ENCODE data around the gene SLC12A9.
"Not testable (repeated sequence)": the region's sequence is repeated elsewhere in the genome, so short reads cannot be mapped to it uniquely, and the experiment has no call there.

The SLC12A9 gene, protein sequence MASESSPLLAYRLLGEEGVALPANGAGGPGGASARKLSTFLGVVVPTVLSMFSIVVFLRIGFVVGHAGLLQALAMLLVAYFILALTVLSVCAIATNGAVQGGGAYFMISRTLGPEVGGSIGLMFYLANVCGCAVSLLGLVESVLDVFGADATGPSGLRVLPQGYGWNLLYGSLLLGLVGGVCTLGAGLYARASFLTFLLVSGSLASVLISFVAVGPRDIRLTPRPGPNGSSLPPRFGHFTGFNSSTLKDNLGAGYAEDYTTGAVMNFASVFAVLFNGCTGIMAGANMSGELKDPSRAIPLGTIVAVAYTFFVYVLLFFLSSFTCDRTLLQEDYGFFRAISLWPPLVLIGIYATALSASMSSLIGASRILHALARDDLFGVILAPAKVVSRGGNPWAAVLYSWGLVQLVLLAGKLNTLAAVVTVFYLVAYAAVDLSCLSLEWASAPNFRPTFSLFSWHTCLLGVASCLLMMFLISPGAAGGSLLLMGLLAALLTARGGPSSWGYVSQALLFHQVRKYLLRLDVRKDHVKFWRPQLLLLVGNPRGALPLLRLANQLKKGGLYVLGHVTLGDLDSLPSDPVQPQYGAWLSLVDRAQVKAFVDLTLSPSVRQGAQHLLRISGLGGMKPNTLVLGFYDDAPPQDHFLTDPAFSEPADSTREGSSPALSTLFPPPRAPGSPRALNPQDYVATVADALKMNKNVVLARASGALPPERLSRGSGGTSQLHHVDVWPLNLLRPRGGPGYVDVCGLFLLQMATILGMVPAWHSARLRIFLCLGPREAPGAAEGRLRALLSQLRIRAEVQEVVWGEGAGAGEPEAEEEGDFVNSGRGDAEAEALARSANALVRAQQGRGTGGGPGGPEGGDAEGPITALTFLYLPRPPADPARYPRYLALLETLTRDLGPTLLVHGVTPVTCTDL

DNA sequence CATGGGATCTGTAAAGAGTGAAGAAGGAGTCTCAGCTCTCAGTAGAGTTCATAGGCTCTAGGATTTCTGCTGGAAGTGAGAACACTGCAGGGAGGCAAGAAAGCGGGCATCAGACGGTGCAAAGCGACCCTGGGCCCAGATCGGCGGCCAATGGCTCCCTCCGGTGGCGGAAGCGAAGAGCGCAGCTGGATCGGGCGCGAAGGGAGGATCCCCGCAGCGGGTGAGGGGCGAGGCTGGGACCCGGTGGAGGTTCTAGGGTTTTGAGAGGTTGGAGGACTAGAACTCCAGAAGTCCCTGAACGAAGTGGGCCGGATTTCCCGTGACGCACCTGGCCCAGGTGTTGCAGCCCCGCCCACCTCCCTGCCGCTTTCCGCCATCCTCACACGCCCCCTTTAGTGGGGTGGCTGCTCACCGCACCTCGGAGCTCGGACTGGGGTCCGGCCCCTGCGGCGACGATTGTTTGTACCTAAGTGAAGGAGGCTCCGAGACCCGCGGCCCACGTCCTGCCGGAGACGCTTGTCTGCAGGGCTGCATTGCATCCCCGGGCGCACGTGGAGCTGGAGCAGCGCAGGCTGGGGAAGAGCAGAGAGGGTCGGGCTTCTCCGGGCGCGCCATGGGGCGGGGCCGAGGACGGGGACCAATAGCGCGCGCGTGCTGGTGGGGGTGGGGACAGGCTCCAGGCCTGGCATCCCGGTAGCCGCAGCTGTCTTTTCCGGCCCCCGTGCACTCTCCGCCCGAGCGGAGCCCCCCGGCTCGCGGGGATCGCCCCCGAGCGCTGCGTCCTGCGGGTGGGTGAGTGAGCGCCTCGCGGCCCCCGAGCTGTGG is at the start of gene SLC12A9:
Gene SLC12A9, plus strand, starts transcription at position 666 of the 825 bp plus-strand sequence. CDS start 1,485 bp downstream, outside the sequence.
- DNase-seq = peak; percentile 96

DNA sequence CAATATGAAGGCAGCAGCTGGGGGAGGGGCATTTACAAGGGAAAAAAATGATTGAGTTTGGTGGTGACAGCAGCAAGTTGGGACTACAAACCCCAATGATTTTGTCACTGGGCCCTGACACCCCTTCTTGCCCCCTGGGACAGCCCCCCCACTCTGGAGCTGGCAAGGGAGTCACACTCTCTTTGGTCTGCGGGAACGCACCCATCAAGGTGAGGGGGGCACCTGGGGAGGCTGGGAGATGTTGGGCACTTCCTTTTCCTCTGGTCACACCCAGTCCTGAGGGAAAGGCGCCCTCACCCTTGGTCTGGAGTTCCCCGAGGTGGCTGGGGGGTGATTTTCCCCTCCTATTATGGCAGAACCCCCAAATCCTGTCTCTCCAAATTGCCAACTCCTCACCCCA is 49.6 kb upstream of the SLC12A9 start:
- no peak for DNase-seq

DNA sequence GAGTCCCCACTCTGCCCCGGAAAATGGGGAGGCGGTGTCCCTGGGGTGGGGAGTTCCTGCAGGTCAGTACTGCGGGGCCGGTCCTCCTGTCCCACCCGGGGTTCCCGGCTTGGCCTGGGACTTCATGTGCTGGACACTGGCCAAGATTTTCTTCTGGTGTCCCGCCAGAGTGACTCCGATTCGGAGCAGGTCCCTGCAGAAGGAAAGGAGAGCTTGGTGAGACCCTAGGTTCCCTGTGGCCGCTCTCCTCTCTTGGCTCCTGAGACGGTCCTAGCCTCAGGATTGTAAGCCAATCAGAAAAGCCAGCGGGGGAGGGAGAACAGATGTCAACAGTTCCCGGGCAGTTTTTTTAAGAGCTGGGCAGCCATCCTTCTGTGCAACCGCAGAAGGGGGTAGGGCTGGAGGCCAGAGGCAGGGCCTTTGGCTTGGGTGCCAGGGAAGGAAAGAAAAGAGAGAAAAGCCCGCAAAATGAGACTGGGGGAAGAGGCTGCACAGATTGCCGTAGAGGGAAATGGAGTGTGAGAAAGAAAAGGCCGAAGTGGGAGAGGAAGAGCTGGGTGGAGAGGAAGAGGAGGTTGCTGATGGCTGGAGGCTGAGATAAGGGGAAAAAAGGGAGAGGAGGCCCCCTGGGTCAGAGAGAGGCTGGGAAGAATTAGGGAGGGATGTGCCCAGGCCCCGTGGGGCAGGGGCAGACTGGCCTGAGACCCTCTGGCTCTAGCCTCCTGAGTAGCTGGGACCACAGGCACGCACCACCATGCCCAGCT is 48.9 kb upstream of the SLC12A9 start:
- peak; percentile 99 for DNase-seq

DNA sequence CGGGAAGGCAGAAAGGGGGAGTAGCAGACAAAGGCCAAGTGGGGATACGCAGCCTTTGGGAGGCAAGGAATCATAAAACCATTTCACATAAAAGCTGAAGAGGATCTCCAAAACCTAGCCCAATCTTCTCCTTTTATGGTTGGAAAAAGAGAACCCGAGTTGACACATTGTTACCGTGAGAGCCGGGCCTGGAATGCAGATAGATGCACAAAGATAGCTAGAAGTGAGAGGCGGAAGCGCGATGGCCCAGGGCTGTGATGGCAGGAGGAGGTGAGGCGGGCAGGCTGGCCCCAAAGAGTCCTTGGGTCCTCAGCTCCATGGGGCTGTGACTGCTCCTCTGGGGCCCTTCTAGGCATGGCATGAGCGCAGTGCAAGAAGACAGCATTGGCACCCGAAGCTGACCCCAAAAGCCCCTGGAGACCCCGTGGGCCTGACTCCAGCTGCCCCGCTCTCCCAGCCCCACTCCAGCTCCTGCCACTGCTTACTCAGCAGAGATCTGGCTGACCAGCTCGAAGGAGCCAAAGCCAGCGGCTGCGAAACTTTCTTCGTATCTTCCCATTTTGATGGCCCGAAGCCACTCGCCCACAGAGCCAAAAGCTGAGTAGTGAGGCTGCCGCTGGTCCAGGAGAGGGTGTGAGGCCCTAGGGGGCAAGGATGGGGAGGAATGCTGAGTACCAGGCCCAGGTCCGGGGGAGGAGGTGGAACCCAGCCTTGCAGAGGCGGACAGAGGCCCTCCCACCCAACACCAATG is 47.7 kb upstream of the SLC12A9 start:
- no peak for DNase-seq

DNA sequence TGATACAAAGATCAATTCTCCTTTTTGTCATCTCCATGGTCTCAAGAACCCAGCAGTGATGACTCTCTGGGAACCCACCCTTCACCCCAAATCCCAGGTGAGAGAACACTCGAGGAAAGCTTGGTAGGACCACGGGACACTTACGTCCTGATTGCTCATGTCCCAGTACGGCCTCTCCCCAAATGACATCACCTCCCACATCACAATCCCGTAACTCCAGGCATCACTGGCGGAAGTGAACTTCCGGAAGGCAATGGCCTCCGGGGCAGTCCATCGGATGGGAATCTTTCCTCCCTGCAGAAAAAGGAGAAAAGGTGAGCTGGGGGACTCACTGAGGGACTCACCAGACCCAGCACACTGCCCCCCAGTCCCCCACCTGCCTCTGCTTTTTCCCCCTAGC is 46.2 kb upstream of the SLC12A9 start:
- no peak for DNase-seq

DNA sequence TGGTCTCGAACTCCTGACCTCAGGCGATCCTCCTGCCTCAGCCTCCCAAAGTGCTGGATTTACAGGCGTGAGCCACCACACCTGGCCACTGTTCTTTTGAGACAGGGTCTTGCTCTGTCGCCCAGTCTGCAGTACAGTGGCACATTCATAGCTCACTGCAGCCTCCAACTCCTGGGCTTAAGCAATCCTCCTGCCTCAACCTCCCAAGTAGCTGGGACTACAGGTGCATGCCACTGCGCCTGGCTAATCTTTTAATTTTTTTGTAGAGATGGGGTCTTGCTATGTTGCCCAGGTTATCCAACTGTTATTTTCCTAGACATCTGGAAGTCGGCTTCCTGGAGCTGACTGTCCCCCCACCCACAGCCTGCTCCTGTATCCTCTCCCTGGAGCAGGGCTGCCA is 45.6 kb upstream of the SLC12A9 start:
- DNase-seq = not testable (repeated sequence)

DNA sequence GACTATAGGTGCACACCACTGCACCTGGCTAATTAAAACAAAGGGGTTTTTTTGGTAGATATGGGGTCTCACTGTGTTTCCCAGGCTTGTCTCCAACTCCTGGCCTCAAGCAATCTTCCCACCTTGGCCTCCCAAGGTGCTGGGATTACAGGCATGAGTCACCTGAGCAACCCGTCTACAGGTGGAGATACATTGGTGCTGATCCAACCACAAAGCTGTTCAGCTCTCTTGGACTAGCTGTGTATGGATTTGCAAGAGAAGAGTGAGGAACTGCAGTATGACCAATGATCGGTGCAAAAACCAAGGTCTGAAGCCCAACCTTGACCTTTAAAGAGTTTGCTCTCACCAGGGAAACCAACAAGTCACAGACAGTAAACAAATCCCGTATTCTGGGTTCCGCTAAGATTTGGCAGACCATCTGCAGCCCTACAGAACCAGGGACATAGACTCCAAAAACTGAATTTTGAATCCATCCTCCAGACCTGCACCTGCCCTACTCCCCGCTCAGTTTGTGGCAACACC is 44.1 kb upstream of the SLC12A9 start:
- no peak for DNase-seq

DNA sequence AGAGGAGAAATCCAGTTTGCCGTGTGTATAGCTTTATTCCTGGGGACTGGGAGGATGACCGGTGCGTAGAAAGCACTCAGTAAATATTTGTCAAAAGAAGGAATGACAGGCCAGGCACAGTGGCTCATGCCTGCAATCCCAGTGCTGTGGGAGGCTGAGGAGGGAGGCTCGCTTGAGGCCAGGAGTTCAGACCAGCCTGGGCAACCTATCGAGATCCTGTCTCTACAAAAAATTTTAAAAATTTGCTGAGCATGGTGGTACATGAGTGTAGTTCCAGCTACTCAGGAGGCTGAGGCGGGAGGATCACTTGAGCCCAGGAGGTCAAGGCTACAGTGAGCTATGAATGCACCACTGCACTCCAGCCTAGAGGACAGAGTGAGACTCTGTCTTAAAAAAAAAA is 41.0 kb upstream of the SLC12A9 start:
- DNase-seq = no peak

DNA sequence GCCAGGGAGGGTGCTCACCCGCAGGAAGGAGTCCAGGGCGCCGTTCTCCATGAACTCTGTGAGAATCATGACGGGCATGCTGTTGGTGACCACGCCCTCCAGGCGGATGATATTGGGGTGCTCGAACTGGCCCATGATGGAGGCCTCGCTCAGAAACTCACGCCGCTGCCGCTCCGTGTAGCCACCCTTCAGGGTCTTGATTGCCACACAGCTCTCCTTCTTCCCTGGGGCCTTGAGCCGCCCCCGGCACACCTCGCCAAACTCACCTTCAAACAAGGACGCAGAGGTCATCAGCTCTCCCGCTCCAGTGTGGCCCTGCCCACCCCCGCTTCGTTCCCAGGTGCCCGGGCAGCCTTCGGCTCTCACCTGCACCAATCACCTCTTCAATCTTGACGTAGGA is 39.8 kb upstream of the SLC12A9 start:
- DNase-seq = no peak

DNA sequence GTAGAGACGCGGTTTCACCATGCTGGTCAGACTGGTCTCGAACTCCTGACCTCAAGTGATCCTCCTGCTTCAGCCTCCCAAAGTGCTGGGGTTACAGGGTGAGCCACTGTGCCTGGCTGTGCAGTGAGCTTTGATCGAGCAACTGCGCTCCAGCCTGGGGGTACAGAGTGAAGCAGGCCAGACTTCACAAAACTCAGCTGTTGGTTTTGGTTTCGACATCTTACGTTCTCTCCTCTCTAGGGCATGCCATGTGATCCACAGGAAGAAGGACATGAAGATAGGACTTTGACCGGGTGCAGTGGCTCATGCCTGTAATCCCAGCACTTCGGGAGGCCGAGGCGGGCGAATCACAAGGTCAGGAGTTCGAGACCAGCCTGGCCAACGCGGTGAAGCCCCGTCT is 36.0 kb upstream of the SLC12A9 start:
- not testable (repeated sequence) for DNase-seq

DNA sequence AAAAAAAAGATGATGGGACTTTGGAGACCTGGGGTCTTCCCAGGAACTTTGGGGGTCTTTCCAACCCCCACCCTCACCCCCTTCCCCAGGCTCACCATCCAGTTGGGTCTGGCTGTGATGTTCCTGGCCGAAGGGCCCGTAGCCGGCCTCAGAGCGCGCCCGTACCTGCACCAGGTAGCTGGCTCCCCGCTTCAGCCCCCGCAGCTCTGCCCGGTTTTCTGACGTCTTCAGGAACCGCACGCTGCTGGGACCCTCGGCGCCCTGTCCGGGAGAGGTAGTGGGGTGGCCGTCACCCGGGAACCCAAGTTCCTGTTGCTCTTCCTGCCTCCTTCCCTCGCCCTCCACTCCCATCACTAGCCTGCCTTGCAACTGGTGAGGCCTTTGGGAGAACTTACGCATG is 35.4 kb upstream of the SLC12A9 start:
- DNase-seq = no peak

DNA sequence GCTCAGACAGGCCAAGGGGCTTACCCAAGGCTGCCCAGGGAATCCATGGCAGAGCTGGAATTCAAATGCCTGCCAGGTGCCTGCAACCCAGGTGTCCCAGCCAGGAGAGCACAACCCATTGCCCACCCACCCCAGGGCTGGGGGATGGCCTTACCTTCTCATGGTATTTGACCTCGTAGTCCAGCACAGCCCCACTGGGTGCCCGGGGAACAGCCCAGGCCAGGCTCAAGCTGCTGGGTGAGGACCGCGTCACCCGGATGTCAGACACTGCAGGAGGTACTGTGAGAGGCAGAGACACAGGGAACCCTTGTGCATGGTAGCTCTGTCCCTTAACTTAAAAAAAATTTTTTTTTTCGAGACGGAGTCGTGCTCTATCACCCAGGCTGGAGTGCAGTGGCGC is 34.1 kb upstream of the SLC12A9 start:
- DNase-seq = no peak

DNA sequence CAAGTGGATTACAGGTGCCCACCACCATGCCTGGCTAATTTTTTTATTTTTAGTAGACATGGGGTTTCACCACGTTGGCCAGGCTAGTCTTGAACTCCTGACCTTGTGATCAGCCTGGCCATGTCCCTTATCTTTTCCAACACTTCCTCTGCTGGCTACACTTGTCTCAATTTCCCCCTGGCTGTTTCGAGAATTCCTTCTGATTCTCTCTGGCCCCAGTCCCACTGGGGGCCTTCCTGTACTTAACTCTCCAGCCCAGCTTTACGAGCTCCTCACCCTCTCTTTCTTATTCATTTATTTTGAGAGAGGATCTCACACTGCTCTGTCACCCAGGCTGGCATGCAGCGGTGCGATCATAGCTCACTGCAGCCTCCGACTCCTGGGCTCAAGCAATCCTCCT is 33.7 kb upstream of the SLC12A9 start:
- no peak for DNase-seq

DNA sequence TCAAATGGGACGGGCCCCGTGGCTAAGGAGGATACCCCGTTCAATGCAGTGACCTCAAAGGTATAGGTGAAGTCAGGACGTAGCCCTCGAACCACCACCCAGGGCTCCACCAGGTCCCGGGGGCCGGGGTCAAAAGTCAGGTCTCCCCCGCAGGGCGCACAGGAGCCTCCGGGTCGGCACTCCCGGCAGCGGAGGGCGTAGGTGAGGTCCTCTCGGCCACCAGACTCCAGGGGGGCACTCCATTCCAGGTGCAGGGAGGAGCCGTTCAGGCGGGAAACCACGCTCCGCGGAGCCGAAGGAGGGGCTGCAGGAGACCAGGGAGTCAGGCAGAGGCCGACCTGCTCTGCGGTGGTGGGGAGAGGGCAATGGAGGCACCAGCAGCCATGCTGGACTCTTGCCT is 32.9 kb upstream of the SLC12A9 start:
- DNase-seq = no peak

DNA sequence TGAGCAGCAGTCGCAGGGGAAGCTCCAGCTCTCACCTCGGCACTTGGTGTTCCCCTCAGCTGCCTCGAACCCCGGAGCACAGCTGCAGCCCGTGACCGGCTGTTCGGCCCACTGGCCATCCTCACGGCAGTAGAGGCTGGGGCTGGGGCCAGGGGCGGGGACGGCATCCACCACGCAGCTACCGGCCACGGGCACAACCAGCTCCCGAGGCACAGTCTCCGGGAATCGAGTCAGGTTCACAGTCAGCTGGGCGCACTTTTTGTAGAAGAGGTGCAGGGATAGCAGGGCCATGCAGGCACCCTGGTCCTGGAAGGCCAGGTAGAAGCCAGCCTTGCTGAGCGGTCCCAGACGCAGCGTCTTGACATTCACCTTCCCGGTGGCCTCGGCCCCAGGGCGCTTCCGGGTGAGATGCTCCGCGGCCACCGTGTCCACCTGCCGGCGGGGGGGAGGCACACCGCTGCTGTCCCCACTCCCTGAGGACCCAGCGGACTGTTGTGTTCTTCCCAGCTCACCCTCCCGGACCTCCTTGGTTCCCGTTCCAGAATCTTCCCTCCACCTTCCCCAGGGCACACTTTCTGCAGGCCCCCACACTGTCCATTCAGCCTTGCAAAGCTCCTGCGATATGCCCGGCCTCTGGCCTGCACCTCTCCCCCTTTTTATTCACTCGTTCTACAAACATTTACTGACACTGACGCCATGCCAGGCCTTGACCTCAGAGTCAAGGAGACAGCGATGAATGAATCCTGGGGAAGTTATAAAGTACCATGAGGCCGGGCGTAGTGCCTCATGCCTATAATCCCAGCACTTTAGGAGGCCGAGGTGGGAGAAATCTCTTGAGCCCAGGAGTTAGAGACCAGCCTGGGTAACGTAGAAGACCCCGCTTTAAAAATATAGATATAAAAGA is 30.0 kb upstream of the SLC12A9 start:
- DNase-seq = no peak

DNA sequence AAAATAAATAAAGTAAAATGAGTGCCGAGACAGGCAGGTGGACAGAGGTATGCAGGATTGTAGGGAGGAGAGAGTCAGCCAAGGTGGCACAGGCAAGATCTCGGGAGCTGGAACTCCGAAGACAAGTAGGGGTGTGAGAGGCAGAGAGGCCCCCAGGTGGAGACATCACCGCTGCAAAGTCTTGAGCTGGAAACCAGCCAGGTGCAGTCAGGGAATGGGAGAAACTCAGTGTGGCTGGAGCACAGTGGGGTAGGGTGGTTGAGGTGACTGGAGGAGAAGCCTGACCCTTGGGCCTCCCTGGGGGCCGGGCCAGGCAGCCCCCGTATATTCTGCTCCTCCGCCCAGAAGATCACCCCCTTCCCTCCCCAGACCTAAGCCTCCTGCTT is 29.4 kb upstream of the SLC12A9 start:
- no peak for DNase-seq

DNA sequence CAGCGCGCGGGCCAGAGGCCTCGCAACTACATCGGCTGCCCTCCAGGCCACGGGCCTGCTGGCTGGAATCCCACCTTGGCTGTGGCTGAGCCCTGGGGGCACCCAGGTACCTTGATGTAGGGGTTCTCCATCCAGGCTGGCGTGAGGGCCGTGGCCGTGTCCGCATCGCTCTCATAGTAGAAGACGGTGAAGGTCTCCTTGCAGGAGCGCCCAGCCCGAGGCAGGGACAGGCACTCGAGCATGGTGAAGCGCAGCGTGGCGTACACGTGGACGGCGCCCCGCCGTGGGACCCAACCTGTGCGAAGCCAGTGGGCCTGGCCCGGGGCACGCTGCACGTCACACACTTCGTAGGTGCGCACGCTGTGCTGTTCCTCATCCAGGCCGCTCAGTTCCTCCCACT is 29.0 kb upstream of the SLC12A9 start:
- no peak for DNase-seq

DNA sequence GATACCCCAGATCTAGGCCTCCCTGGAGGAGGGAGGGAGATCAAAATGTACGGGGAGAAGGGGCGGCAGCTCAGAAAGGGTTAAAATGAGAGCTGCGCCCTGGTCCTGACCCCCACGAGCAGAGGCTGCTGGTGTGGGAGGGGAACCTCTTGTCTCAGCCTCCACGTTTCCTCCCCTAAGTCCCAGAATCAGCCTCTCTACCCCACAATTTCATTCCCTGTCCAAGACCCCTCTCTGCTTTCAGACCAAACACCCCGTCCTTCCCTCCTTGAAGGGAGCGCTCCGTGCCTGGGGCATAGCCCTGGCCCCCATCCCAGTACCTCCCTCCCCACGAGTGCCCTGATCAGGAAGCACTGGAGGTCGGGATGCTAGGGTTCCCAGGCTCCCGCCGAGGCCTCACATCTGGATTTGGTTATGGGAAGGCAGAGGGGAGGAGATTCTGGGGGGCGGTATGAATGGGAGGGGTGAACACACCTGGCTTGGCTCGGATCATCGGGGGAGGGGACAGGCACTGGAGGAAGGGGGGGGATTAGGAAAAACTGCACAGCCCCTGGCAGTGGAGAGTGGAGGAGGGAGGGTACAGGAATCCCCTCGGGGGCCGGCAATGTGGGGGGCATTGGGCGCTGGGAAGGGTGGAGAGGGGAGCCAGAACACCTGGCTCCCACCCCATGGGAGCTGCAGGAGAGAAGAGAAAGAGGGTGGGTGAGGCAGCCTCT is 27.9 kb upstream of the SLC12A9 start:
- no peak for DNase-seq

DNA sequence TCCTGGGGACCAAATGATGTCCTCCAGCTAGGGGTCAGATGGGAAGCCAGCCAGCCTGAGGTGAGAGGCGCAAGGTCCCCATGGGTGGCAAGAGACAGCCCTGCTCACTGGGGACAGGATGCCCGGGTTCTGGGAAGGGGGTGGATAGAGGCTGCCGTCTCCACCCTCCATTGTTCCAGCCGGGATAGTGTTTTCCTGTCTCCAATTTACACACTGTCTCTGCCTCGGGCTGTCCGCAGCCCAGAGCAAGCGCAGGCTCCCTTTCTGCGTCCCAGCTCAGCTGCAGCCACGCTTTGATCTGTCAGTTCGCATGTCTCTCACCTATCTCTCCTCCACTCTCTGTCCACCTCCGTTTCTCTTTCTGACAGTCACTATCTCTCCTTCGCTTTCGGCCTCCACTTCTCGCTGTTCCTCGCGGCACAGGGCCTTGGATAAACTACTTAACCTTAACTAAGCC is 27.3 kb upstream of the SLC12A9 start:
- no peak for DNase-seq
